ENCODE data around the gene FOXO1.

FOXO1 gene

DNA sequence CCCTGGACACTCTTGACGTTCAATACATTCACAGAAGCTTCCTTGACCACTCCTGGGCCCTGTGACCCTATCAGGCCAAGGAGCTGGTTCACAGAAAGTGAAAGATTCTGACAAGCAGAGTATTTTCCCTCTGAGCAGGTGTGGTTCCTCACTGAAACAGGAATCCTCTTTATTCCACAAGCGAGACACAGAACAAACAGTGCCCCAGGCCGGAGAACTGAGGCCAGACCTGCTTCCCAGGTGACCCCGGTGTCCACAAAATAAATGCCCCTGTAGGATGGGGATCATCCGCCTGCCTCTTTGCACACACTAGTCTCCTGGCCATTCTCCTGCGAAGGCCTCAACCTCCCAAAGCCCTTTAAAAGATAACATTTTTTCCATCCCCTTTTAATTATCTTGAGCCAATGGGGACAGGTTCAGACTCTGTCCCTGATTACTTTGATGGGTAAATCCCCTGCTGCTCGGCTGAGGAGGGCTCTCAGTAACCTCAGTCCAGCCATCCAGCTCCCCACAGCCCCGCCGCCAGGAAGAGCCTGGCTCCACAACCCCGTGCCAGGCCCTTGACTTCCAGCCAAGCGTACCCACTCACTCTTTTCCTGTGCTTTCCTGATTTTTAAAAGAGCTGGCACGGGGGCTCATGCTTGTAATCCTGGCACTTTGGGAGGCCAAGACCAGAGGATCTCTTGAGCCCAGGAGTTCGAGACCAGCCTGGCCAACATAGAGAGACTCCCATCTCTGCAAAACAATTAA, 129.1 kb downstream of the FOXO1 start:
- Mint-ChIP-seq H3K9me3 (no peaks in the 10 kb centered on the region), H3K36me3 (ENCODE audit: low read depth) (no peaks in the 10 kb centered on the region), H3K27me3 (ENCODE audit: low read depth, poor library complexity) (peaks cover 5% of the 10 kb centered on the region), H3K4me1 (peaks cover 24% of the 10 kb centered on the region), H3K4me3 (no peak overlapping the region), H3K27ac (peak overlapping the region; percentile 77)
- TF ChIP-seq, protein P1, sequence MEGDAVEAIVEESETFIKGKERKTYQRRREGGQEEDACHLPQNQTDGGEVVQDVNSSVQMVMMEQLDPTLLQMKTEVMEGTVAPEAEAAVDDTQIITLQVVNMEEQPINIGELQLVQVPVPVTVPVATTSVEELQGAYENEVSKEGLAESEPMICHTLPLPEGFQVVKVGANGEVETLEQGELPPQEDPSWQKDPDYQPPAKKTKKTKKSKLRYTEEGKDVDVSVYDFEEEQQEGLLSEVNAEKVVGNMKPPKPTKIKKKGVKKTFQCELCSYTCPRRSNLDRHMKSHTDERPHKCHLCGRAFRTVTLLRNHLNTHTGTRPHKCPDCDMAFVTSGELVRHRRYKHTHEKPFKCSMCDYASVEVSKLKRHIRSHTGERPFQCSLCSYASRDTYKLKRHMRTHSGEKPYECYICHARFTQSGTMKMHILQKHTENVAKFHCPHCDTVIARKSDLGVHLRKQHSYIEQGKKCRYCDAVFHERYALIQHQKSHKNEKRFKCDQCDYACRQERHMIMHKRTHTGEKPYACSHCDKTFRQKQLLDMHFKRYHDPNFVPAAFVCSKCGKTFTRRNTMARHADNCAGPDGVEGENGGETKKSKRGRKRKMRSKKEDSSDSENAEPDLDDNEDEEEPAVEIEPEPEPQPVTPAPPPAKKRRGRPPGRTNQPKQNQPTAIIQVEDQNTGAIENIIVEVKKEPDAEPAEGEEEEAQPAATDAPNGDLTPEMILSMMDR (IDR thresholded peaks at IDR 0.05): no peak
- no peak for DNase-seq

DNA sequence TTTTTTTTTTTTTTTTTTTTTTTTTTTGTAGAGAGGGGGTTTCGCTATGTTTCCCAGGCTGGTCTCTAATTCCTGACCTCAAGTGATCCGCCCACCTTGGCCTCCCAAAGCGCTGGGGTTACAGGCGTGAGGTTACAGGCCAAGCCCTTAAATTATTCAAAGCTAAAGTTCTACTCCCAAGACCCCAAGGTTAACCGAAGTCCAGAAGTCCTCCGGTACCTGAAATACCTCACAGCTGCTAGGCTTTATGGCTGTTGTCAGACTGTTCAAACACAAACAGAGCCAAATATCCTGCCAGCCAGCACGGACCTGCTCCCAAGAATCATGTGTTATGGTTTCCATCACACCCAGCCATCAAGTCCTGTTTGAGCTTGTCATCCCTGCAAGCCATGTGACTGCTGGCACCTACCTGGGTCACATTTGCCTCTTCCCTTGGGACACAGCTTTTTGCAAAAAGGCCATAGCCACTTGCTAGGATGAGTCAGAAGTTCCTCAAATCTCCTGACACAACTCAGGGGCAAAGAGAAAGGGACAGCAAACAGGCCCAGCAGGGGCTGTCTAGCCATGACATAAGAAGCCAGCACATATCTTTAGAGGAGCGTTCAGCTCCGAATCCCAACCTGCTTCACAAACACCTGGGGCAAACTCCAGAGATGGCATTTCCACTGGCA, 129.9 kb downstream of the FOXO1 start:
- Mint-ChIP-seq H3K27me3 (ENCODE audit: low read depth, poor library complexity) (peaks cover 3% of the 10 kb centered on the region), H3K4me1 (peaks cover 24% of the 10 kb centered on the region), H3K4me3 (no peak overlapping the region), H3K27ac (no peak overlapping the region), H3K36me3 (ENCODE audit: low read depth) (no peaks in the 10 kb centered on the region), H3K9me3 (no peaks in the 10 kb centered on the region)
- TF ChIP-seq, protein P1 (IDR thresholded peaks at IDR 0.05): no peak
- DNase-seq: no peak

DNA sequence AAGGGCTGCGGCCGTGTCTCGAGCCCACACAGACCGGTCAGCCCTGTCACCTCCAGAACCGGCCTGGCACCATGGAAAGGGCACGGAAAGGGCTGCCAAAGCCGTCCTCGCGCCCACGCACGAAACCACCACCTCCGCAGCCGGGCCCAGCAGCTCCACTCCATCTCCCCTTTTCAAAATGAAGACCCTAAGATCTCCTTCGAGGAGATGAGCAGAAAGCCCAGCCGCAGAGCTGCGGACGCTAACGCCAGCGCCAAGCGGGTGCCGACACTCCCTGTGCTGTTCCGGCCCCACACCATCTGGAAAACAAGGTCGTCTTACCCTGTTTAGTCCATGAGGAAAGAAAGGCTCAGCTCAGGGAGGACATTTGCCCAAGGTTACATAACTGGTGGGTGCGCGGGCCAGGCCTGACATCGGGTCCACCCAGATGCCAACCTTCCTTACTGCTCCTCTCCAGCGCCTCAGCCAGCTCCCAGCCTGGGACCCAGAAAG, 131.1 kb downstream of the FOXO1 start:
- Mint-ChIP-seq H3K27me3 (ENCODE audit: low read depth, poor library complexity) (peaks cover 3% of the 10 kb centered on the region), H3K27ac (peak overlapping the region; percentile 54), H3K9me3 (peaks cover 5% of the 10 kb centered on the region), H3K36me3 (ENCODE audit: low read depth) (no peaks in the 10 kb centered on the region), H3K4me3 (no peak overlapping the region), H3K4me1 (peaks cover 21% of the 10 kb centered on the region)
- TF ChIP-seq, protein P1 (IDR thresholded peaks at IDR 0.05): no peak
- DNase-seq: no peak

DNA sequence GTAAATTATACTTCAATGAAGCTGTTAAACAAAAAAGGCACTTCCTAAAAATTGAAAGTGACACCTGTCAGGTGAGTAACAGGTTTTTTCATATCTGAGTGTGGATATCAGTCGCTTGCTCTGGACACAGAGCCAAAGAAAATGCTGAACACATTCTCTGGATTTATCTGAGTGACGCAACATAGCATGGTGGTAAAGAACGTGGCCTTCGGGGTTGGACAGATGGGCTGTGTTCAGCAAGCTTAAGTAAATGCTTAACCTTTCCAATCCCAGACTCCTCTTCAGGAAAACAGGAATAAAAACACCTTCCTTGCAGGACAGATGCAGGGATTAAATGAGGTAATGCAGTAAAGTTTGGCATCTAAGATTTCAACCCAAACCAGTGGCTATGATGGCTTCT, 132.0 kb downstream of the FOXO1 start:
- no peak for DNase-seq
- Mint-ChIP-seq H3K27ac (no peak overlapping the region), H3K36me3 (ENCODE audit: low read depth) (no peaks in the 10 kb centered on the region), H3K9me3 (peaks cover 5% of the 10 kb centered on the region), H3K4me1 (peaks cover 17% of the 10 kb centered on the region), H3K27me3 (ENCODE audit: low read depth, poor library complexity) (peaks cover 3% of the 10 kb centered on the region), H3K4me3 (no peak overlapping the region)
- TF ChIP-seq, protein P1 (IDR thresholded peaks at IDR 0.05): no peak

DNA sequence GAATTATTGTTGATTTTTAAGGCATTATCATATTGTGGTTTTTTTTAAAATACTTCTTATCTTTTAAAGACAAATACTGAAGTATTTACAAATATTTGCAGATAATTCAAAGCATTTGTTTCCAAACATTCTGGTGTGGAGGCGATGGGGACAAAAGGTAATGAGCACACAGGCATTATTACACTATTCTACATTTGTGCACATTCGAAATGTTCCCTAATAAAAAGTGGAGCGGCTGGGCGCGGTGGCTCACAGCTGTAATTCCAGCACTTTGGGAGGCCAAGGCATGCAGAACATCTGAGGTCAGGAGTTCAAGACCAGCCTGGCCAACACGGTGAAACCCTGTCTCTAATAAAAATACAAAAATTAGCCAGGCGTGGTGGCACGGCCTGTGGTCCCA, 133.4 kb downstream of the FOXO1 start:
- H3K4me1 Mint-ChIP-seq: peaks cover 17% of the 10 kb centered on the region
- H3K4me3 Mint-ChIP-seq: no peak overlapping the region
- peaks cover 3% of the 10 kb centered on the region for H3K27me3 Mint-ChIP-seq (ENCODE audit: low read depth, poor library complexity)
- no peak overlapping the region for H3K27ac Mint-ChIP-seq
- no peak for DNase-seq
- H3K36me3 Mint-ChIP-seq (ENCODE audit: low read depth): no peaks in the 10 kb centered on the region
- H3K9me3 Mint-ChIP-seq: peaks cover 11% of the 10 kb centered on the region
- TF ChIP-seq, protein P1 (IDR thresholded peaks at IDR 0.05): no peak

Data from nephron progenitor cell (in vitro differentiated cells).